Erythroblast (primary cell): Measurements from ENCODE around the gene PIP4K2B.

Experiments used
- DNase-seq, 2 experiments: peaks; one replicate each; lab custom pipeline; 2025; lab: John Stamatoyannopoulos, UW
- GATA1 ChIP-seq: IDR thresholded peaks from 2 replicates; pipeline ENCODE4 v1.6.1; 2011; ENCODE audit warnings: low read depth, mild to moderate bottlenecking, control low read depth, low read length, moderate library complexity
- POLR2A ChIP-seq: IDR thresholded peaks from 2 replicates; pipeline ENCODE4 v1.6.1; 2011; ENCODE audit warnings: mild to moderate bottlenecking, low read length

Gene PIP4K2B

GRCh38 chr17:38799501-38800236 is at the start of gene PIP4K2B:
PIP4K2B (minus strand) TSS chr17:38799556; CDS start chr17:38799424, 132 bp downstream.
- peak; percentile 55 for TF ChIP-seq POLR2A
- no peak for TF ChIP-seq GATA1
- peak; percentile 96 to 97 for DNase-seq

- TF ChIP-seq GATA1 = no peak
- peak; percentile 19 for TF ChIP-seq POLR2A
- DNase-seq = no peak
Measured at GRCh38 chr17:38848557-38848891, 49.2 kb upstream of the PIP4K2B start.

GRCh38 chr17:38844261-38844757 is 45.0 kb upstream of the PIP4K2B start:
- no peak for TF ChIP-seq POLR2A
- no peak for TF ChIP-seq GATA1
- no peak for DNase-seq

- no peak for TF ChIP-seq POLR2A
- no peak for TF ChIP-seq GATA1
- no peak for DNase-seq
Measured at GRCh38 chr17:38825762-38826247, 26.4 kb upstream of the PIP4K2B start.

GRCh38 chr17:38824899-38825761 is 25.8 kb upstream of the PIP4K2B start, which contains the start of gene CWC25:
CWC25 (minus strand) TSS chr17:38825321; CDS start chr17:38825183, 138 bp downstream.
- TF ChIP-seq GATA1 (no peak), POLR2A (peak; percentile 99)
- DNase-seq = peak; percentile 98 to 99

- DNase-seq = no peak
- TF ChIP-seq GATA1 (no peak), POLR2A (no peak)
Measured at GRCh38 chr17:38815576-38816193, 16.3 kb upstream of the PIP4K2B start.

GRCh38 chr17:38809828-38810227 is 10.5 kb upstream of the PIP4K2B start:
- DNase-seq = no peak
- no peak for TF ChIP-seq POLR2A
- no peak for TF ChIP-seq GATA1

- TF ChIP-seq POLR2A (no peak), GATA1 (no peak)
- DNase-seq = no peak
Measured at GRCh38 chr17:38800237-38800760, 943 bp upstream of the PIP4K2B start.

- peak; percentile 82 for DNase-seq
- TF ChIP-seq GATA1 (no peak), POLR2A (no peak)
Measured at GRCh38 chr17:38798614-38799500, 499 bp downstream of the PIP4K2B start.

GRCh38 chr17:38797828-38798227 is 1.5 kb downstream of the PIP4K2B start:
- no peak for DNase-seq
- TF ChIP-seq GATA1 (no peak), POLR2A (no peak)

GRCh38 chr17:38797158-38797490 is 2.2 kb downstream of the PIP4K2B start:
- TF ChIP-seq POLR2A (no peak), GATA1 (no peak)
- DNase-seq = no peak

- TF ChIP-seq POLR2A (no peak), GATA1 (no peak)
- DNase-seq = no peak
Measured at GRCh38 chr17:38796451-38797157, 2.8 kb downstream of the PIP4K2B start.
